SKM-1 treated with dmso at 0.1 percent for 144 hours (cell line): Measurements from ENCODE around the gene IGSF21.

Experiments used
- DNase-seq: peaks from one replicate; lab custom pipeline; 2025; ENCODE audit not compliant: unreplicated experiment; lab: John Stamatoyannopoulos, UW

IGSF21 gene

DNA sequence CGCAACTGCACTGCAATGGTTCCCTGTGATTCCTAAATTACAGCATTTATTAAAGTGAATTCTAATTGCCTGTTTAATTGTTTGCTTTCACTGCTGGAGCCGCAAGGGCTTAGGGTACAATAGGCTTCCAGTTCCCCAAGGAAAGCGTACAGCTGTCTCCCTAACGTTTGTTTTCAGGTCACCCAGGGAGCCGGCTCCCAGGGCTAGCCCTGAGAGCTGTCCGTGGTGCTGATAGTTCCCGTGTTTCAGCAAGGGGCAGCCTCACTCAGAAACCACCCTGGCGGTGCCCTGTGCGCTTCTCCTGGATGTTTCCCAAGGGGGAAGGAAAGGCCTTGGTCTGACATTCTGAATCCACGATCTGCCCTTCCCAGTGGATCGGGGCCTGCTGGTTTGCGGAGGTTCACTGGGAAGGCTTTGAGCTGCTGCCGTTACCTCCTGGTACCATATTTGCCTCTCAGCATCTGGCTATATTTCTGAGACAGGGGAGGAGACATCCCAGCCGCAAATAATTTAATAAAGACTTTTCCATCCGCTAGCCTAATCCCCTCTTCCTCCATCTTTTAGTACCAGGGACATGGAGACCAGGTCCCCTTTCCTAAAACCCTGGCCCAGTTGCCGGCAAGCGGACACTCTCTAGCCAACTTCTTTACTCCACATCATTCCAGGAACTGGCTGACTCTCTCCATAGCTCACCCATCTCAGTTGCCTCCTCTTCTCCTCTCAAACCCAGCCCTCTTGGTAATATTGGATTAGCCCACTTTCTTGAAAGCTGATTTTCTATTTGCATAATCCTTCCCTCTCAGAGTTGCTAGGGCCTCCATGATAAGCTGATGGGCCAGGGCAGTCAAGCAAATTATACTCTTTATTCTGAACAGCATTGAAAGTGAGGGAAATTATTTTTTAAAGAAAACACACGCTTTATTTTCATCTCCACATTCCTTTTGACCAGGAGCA lies 149.0 kb downstream of the IGSF21 start:
- DNase-seq: no peak

- DNase-seq: no peak
Measured at GRCh38 chr1:18257778-18258177, 150.2 kb downstream of the IGSF21 start.

DNA sequence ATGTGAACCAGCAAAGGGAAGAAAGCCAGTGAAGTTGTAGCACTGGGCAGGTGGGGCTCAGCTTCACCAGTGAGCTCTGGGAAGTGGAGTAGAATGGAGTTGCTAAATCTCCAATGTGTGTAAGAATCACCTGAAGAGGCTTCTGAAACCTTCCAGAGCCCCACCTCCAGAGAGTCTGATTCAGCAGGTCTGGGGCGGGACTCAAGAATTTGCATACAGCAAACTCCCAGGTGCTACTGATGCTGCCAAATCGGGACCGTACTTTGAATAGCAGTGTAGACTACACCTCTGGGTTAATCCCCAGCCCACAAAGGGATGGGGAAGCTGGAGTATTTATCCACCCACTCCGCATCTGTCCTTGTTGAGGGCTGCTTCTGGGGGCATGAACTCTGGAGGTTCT lies 154.3 kb downstream of the IGSF21 start:
- no peak for DNase-seq

- DNase-seq: no peak
Measured at GRCh38 chr1:18262726-18263125, 155.1 kb downstream of the IGSF21 start.

GRCh38 chr1:18263547-18264120 lies 156.0 kb downstream of the IGSF21 start:
- no peak for DNase-seq

DNA sequence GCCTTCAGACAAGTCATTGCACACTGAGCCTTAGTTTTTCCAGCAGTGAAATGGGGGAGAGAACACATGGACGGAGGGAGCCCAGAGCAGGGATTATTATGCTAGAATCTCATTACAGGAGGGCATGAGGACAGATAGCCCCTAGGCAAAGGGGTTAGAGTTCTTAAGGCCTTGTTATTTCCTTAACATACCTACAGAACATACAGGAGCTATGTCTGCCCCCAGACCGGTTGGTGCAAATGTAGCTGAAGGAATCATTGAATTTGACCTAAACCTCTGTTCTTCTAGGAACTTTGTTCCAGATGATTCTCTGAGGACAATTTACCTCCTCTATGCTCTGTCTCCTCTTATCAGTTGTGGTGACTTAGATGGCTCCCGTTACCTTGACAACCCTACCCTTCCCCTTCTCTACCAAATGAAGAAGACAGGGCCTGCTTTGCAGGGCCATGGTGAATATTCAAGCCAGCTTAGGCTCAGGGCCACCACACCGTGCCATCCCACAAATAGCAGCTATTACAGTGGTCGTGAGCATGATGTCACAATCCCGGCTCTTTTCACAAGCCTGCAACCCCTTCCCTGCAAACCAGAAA lies 156.9 kb downstream of the IGSF21 start:
- DNase-seq: no peak

DNA sequence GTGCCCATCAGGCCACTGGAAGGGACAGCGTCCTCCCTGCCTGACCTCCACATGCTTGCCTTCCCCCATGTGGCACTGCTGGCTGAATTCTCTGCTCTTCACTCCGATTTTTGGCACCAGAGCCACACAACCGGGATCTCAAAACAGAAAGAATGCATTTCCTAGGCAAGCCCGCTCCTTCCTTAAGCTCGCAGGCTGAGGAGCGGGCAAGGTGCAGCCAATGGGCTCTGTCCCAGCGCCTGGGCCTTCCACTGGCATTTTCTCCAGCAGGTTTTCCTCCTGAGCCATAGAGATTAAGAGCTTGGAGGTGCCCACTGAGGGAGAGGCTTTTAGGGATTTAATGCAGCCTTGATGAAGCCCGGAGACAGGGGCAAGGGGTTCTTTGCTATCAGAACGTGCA lies 158.0 kb downstream of the IGSF21 start:
- no peak for DNase-seq

DNA sequence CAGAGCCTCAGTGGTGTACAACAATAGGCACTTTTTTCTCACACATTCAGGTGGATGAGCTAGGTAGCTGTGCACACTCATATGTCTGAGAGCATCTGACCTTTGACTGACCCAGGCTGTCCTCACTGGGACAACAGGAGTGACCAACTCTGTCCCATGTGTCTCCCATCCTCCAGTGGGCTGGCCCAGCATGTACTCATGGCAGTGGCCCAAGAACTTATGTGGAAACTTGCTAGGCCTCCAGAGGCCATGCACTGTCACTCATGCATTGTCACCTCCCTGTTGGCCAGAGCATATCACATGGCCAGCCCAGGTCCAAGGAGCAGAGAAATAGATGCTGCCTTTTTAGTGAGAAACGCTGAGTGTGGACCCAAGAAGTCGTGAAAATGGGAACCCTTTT lies 158.8 kb downstream of the IGSF21 start:
- no peak for DNase-seq

GRCh38 chr1:18271336-18271735 lies 163.7 kb downstream of the IGSF21 start:
- DNase-seq: no peak

GRCh38 chr1:18278946-18279345 lies 171.3 kb downstream of the IGSF21 start:
- no peak for DNase-seq

DNA sequence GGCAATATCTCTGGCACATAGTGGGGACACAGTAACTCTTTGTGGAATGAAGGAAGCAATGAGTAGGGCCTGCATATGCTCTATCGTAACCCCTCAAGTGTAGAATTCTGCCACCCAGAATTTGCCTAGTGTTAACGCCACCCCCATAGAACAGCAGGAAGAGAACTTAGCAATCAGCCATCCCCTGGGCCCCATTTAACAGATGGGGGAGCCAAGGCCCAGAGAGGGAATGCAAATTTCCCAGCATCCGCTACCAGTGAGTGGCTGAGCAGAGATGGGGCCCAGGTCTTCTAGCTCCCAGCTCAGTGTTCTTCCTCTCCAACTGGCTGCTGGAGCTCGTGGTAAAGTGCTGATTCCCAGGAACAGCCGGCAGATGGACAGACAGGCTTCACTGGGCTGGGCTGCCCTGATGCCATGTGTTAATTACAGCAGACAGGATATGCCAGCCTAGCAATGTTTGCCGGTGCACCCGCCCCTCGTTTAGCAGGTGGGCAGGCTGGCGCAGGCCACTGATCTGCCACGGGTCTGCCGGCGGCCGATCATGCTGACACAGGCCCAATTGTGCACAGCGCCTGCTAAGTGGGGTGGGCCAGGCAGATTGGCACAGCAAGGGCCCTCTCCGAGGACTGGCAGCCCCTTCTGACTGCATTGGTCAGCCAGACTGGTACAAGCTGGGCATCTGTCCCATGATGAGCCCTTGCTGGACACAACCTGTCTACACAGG lies 171.9 kb downstream of the IGSF21 start:
- DNase-seq: no peak

- DNase-seq: no peak
Measured at GRCh38 chr1:18280956-18281355, 173.4 kb downstream of the IGSF21 start.

- DNase-seq: no peak
Measured at GRCh38 chr1:18282851-18283600, 175.4 kb downstream of the IGSF21 start.

DNA sequence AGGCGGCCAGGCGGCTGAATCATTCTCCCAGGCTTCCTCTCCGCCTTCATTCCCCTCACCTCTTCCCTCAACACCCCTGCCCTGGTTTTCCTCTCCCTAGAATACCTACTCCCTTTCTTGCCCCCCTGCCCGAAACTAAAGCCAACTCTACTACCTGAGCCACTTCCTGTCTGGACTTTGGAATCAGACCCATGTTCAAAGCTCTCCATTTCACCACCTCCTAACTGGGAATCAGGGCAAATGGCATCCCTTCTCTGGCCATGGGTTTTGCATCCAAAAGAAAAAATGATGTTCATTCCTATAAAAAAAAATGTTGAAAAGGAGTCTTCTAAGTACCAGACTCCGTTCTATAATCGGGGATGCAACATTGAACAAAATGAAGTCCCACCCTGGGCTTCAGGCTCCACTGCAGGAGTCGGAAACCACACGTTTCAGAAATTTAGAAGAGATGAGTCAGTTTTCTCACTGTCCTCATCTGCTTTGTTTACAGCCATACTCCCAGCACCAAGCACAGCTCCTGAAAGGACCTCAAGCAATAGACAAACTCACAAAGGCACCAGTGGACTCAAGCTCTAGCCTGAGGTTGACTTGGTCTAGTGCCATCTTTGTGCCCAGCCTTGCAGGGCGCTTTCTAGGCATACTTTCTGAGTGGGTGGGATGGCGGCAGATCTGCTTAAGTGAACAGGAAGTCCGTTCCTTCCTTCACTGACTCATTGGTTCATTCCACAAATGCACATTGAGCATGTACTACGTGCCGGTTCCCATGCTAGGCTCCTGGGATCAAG lies 176.2 kb downstream of the IGSF21 start:
- DNase-seq: no peak

GRCh38 chr1:18284805-18285537 lies 177.4 kb downstream of the IGSF21 start:
- DNase-seq: no peak

DNA sequence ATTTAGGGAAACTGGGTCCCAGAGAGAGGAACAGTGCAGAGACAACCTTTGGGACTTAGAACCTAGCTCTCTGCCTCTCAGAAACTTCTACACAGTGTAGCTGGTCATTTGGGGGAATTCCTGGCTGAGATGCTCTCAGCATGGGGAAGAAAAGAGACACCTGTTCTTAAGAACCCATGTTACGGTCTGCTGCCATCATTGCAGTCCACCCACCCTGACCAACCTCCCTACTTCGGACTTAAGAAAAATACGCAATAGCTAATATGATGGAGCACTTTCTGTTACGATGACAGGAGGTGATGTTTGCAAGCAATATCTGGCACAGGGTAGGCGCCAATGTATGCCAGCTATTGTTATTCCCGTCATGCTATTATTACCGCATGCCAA lies 177.9 kb downstream of the IGSF21 start:
- DNase-seq: no peak

GRCh38 chr1:18288722-18289121 lies 181.1 kb downstream of the IGSF21 start:
- no peak for DNase-seq

DNA sequence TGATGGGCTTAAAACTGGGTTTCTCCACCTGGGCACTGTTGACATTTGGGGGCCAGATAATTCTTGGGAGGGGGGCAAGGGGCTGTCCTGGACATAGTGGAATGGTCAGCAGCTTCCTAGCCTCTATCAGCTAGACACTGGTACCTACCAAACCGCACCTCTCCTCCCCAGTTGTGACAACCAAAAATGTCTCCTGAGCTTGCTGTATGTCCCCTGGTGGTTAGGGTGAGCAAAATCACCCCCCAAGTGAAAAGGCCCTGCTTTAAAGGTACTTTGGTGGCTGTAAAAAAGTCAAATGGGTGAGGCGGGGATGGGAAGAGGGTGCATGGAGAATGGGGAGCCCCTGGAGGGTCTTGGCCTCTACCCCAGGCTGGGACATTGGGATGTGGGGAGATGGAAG lies 182.0 kb downstream of the IGSF21 start:
- no peak for DNase-seq

GRCh38 chr1:18290740-18291412 lies 183.3 kb downstream of the IGSF21 start:
- no peak for DNase-seq
